Endodermal cell (in vitro differentiated cells): ENCODE measurements around the gene GDF10. TPM values are rescaled to one million over a fixed set of nuclear protein-coding genes. Genes with fewer than 3 reads are reported as not detected.

Source experiments
- DNase-seq: peaks from one replicate; pipeline ENCODE4 v3.0.0-alpha.2; 2017
- H3K27ac ChIP-seq: 2 replicates; pipeline ENCODE4 v1.5.1; 2013; ENCODE audit warnings: mild to moderate bottlenecking, low read depth, low read length, moderate library complexity
- H3K27me3 ChIP-seq: 2 replicates; pipeline ENCODE4 v1.6.1; 2013; ENCODE audit warnings: mild to moderate bottlenecking, low read length, moderate library complexity; ENCODE audit not compliant: insufficient read depth, control insufficient read depth, poor library complexity, severe bottlenecking
- H3K36me3 ChIP-seq: 2 replicates; pipeline ENCODE4 v1.7.0; 2013; ENCODE audit warnings: mild to moderate bottlenecking, low read length, moderate library complexity; ENCODE audit not compliant: control insufficient read depth, insufficient read depth
- H3K4me1 ChIP-seq: one replicate; pipeline ENCODE4 v1.7.0; 2013; ENCODE audit warnings: low read length; ENCODE audit not compliant: control insufficient read depth, insufficient read depth
- H3K4me3 ChIP-seq: 2 replicates; pipeline ENCODE4 v1.5.1; 2013; ENCODE audit warnings: mild to moderate bottlenecking, low read length, moderate library complexity
- H3K9ac ChIP-seq: 2 replicates; pipeline ENCODE4 v1.6.1; 2013; ENCODE audit warnings: mild to moderate bottlenecking, low read length, moderate library complexity; ENCODE audit not compliant: poor library complexity, severe bottlenecking; ENCODE audit errors: extremely low read depth
- H3K9me3 ChIP-seq: 2 replicates; pipeline ENCODE4 v1.6.1; 2013; ENCODE audit warnings: mild to moderate bottlenecking, low read length, moderate library complexity; ENCODE audit not compliant: control insufficient read depth
- H3K27ac Mint-ChIP-seq: 2 replicates; pipeline ENCODE4 v1.8.0; 2020; ENCODE audit warnings: mixed read lengths
- H3K27me3 Mint-ChIP-seq: 2 replicates; pipeline ENCODE4 v1.8.0; 2021; ENCODE audit warnings: mild to moderate bottlenecking, mixed read lengths; ENCODE audit not compliant: insufficient read depth
- H3K36me3 Mint-ChIP-seq: 2 replicates; pipeline ENCODE4 v1.8.0; 2020; ENCODE audit warnings: low read depth, mixed read lengths
- H3K4me1 Mint-ChIP-seq: 2 replicates; pipeline ENCODE4 v1.8.0; 2020; ENCODE audit warnings: mixed read lengths
- H3K4me3 Mint-ChIP-seq: 2 replicates; pipeline ENCODE4 v1.8.0; 2020; ENCODE audit warnings: mild to moderate bottlenecking, moderate library complexity, mixed read lengths
- H3K9me3 Mint-ChIP-seq: 2 replicates; pipeline ENCODE4 v1.8.0; 2020; ENCODE audit warnings: mild to moderate bottlenecking, mixed read lengths
- WGBS, 2 experiments: methylation state at CpG; one replicate each; pipeline versions ENCODE4 v1.1.5 to v1.1.7; 2013; ENCODE audit warnings: missing lambda C conversion rate in 2 of 2, mixed read lengths in 1 of 2; ENCODE audit not compliant: insufficient coverage in 1 of 2, insufficient read length in 1 of 2; 5-methylcytosine and 5-hydroxymethylcytosine counted together
- total RNA-seq, 2 donors: library from RNA; stranded (reverse); fragmentation: NEBNext Ultra II Directional in 1 of 2; extraction: Animal tissue kit (Norgen Biotek cat#: 25700) in 1 of 2; gene quantifications; 2 replicates in 1 of 2; 3 replicates in 1 of 2; pipeline ENCODE4 v1.2.1, GENCODE V29; 2021
- TF ChIP-seq, protein P1 (sequence below): fragments of 200-600 bp; sonication (generic); conservative IDR thresholded peaks from 2 replicates; pipeline ENCODE4 v1.5.0; 2021; ENCODE audit warnings: antibody characterized with exemption, mild to moderate bottlenecking

The GDF10 gene
- total RNA-seq, 2 donors from 2014 or later: not detected

DNA sequence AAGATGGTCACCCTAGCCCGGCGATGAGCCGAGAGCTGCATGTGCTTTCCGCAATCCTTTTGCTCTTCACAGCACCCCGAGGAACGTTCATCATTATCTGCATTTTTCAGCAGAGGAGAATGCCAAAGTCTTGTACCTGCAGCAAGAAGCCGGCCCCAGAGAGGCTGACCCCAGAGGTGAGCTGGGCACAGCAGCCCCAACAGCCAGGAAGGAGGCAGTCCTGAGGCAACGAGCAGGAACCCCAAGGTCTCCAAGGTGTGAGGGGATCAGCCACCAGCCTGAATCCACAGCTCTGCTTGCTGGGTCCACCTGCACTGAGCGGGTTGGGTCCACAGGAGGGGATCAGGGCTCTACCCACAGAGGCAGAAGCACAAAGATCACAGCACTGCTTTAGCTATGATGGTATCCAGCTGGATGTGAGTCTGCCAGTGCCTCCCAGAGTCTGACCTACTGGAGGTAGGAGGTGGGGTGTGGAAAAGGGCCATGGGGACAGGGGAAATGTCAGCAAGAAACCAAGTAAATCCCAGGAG lies 16.8 kb upstream of the GDF10 start:
- Histone ChIP-seq H3K9me3 (no peaks in the 10 kb centered on the region), H3K27ac (no peak overlapping the region), H3K27me3 (no peaks in the 10 kb centered on the region), H3K4me3 (no peak overlapping the region), H3K9ac (no peak overlapping the region), H3K36me3 (no peaks in the 10 kb centered on the region), H3K4me1 (no peaks in the 10 kb centered on the region)
- no peaks in the 10 kb centered on the region for H3K9me3 Mint-ChIP-seq
- no peak overlapping the region for H3K4me3 Mint-ChIP-seq
- DNase-seq: peak; percentile 34
- H3K4me1 Mint-ChIP-seq: no peaks in the 10 kb centered on the region
- TF ChIP-seq, protein P1, sequence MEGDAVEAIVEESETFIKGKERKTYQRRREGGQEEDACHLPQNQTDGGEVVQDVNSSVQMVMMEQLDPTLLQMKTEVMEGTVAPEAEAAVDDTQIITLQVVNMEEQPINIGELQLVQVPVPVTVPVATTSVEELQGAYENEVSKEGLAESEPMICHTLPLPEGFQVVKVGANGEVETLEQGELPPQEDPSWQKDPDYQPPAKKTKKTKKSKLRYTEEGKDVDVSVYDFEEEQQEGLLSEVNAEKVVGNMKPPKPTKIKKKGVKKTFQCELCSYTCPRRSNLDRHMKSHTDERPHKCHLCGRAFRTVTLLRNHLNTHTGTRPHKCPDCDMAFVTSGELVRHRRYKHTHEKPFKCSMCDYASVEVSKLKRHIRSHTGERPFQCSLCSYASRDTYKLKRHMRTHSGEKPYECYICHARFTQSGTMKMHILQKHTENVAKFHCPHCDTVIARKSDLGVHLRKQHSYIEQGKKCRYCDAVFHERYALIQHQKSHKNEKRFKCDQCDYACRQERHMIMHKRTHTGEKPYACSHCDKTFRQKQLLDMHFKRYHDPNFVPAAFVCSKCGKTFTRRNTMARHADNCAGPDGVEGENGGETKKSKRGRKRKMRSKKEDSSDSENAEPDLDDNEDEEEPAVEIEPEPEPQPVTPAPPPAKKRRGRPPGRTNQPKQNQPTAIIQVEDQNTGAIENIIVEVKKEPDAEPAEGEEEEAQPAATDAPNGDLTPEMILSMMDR: no peak
- peaks cover 13% of the 10 kb centered on the region for H3K27me3 Mint-ChIP-seq
- H3K27ac Mint-ChIP-seq: no peak overlapping the region
- WGBS, 2 experiments: 93 to 96% methylated on average over 9 of the region's 9 CpGs
- H3K36me3 Mint-ChIP-seq: no peaks in the 10 kb centered on the region

DNA sequence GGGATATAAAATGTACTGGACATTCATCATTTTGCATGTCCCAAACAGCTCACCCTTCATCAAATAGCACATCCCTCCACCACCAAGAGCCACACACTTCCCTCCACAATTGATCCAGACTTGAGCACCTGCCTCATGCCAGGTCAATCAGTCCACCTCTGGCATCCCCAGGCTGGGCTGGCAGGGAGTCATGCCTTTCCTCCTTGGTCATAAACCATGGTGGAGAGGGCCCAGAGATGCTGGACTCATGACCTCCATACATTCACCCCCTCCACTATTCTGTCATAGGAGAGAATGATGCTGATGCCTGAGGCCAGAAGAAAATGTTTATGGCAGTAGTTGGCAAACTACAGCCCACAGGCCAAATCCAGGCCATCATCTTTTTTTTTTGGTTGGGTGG lies 16.1 kb upstream of the GDF10 start:
- Histone ChIP-seq H3K4me1 (no peaks in the 10 kb centered on the region), H3K4me3 (no peak overlapping the region), H3K9ac (no peak overlapping the region), H3K36me3 (no peaks in the 10 kb centered on the region), H3K9me3 (no peaks in the 10 kb centered on the region), H3K27ac (no peak overlapping the region), H3K27me3 (no peaks in the 10 kb centered on the region)
- Mint-ChIP-seq H3K36me3 (no peaks in the 10 kb centered on the region), H3K27ac (no peak overlapping the region), H3K27me3 (peaks cover 13% of the 10 kb centered on the region), H3K4me1 (no peaks in the 10 kb centered on the region), H3K9me3 (no peaks in the 10 kb centered on the region), H3K4me3 (no peak overlapping the region)
- TF ChIP-seq, protein P1: no peak
- no peak for DNase-seq

DNA sequence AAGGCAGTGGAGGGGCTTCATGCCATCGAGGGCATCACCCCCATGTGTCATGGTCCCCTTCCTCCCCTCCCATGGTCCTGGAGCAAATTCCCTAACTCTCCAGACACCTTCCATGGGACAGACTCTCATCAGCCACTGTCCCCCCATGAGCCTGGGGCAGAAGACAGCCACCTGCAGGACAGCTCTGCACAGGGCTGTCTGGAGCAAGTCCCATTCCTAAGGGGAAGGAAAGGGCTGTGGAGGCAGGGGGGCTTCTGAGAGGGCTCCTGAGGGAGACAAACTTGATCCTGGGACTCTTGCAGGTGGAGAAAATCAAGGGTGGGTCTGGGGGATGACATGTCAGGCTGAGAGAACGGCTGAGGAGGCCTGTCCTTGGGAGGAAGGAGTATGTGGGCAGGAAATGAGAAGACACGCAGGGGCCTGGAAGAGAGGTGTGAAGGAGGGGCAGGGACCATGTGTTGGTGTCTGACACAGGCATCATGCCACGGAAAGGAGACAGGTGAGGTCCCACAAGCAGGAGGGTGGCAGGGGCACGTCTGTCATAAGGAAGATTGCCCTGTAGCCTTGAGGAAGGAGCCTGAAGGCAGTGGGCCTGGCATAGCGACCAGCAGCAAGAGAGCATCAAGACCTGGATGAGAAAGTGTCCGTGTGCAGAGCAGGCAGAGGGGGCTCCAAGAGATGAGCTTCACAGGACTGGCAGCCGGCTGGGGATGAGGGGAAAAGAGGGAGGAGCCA lies 14.4 kb upstream of the GDF10 start:
- Histone ChIP-seq H3K27me3 (no peaks in the 10 kb centered on the region), H3K27ac (no peak overlapping the region), H3K4me1 (no peaks in the 10 kb centered on the region), H3K9ac (no peak overlapping the region), H3K4me3 (no peak overlapping the region), H3K36me3 (no peaks in the 10 kb centered on the region), H3K9me3 (no peaks in the 10 kb centered on the region)
- WGBS, 2 experiments: 75% methylated on average over 5 to 8 of the region's 8 CpGs
- H3K9me3 Mint-ChIP-seq: no peaks in the 10 kb centered on the region
- H3K27ac Mint-ChIP-seq: no peak overlapping the region
- TF ChIP-seq, protein P1: peak; percentile 22
- no peaks in the 10 kb centered on the region for H3K36me3 Mint-ChIP-seq
- peaks cover 17% of the 10 kb centered on the region for H3K27me3 Mint-ChIP-seq
- no peaks in the 10 kb centered on the region for H3K4me1 Mint-ChIP-seq
- H3K4me3 Mint-ChIP-seq: no peak overlapping the region
- DNase-seq: peak; percentile 41
